Tibial nerve (tissue), 4 donors: ENCODE data around the gene MAST2. TPM values are rescaled to one million over a fixed set of nuclear protein-coding genes. Genes with fewer than 3 reads are reported as not detected.

Experiments
- DNase-seq, 2 donors: peaks; one replicate each; pipeline ENCODE4 v3.0.0-alpha.2; 2019; ENCODE audit warnings: low spot score in 2 of 2
- H3K27ac ChIP-seq, 4 donors: fragments of 200-600 bp; sonication (generic) in 3 of 4; one replicate each; pipeline ENCODE4 v1.5.1; 2017 to 2019; ENCODE audit warnings: mild to moderate bottlenecking in 1 of 4
- H3K27me3 ChIP-seq, 2 donors: fragments of 200-600 bp; sonication (generic) in 1 of 2; one replicate each; pipeline versions ENCODE4 v1.5.1 to v1.6.0; 2017 to 2019
- H3K36me3 ChIP-seq, 3 donors: fragments of 200-600 bp; sonication (generic); one replicate each; pipeline ENCODE4 v1.5.1; 2018 to 2019
- H3K4me1 ChIP-seq, 4 donors: fragments of 200-600 bp; sonication (generic) in 3 of 4; one replicate each; pipeline ENCODE4 v1.5.1; 2017 to 2019
- H3K4me3 ChIP-seq, 4 donors: fragments of 200-600 bp; sonication (generic) in 3 of 4; one replicate each; pipeline ENCODE4 v1.5.1; 2017 to 2019; ENCODE audit warnings: mild to moderate bottlenecking in 1 of 4, moderate library complexity in 1 of 4
- H3K9me3 ChIP-seq, 4 donors: fragments of 200-600 bp; sonication (generic) in 3 of 4; one replicate each; pipeline ENCODE4 v1.5.1; 2017 to 2019
- EP300 ChIP-seq, 2 donors: sonication (generic); formaldehyde crosslinking; IDR thresholded peaks; one replicate each; pipeline ENCODE4 v1.6.1; 2017; ENCODE audit warnings: antibody characterized with exemption in 2 of 2, mild to moderate bottlenecking in 1 of 2
- POLR2A ChIP-seq, 2 donors: fragments of 450-650 bp; IDR thresholded peaks; one replicate each; pipeline ENCODE4 v1.6.1; 2017; ENCODE audit warnings: antibody characterized with exemption in 2 of 2, mild to moderate bottlenecking in 2 of 2, moderate library complexity in 2 of 2
- WGBS, 2 donors: methylation state at CpG; one replicate each; pipeline ENCODE4 v1.1.5; 2018; 5-methylcytosine and 5-hydroxymethylcytosine counted together
- total RNA-seq, 4 donors: library from RNA; depleted of rRNA; stranded (reverse); fragments of >200 nt; gene quantifications; one replicate each; pipeline ENCODE4 v1.1.0, GENCODE V29; 2016
- TF ChIP-seq, protein P1 (sequence below), 5 experiments: fragments of 200-600 bp in 3 of 5; fragments of 450-650 bp in 2 of 5; sonication (generic) in 3 of 5; IDR thresholded peaks; one replicate each; pipeline ENCODE4 v1.5.1; 2016 to 2019; ENCODE audit warnings: antibody characterized with exemption in 5 of 5, mild to moderate bottlenecking in 3 of 5, moderate library complexity in 2 of 5

MAST2 gene
- total RNA-seq, 4 donors from 2014 or later = 38.0 to 122 (median 57.1) TPM

DNA sequence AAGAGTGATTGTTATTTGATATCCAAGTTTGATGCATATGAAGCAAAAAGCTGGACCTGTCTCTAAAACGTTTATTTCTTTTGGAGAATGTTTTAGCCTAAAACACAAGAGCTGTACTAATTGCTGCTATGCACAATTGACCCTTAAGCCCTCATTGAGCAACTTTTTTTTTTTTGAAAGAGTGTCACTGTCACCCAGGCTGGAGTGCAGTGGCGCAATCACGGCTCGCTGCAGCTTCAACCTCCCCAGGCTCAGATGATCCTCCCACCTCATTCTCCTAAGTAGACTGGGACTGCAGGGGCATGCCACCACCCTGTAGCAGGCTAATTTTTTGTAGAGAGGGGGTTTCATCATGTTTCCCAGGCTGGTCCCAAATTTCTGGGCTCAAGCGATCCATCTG lies 199.9 kb downstream of the MAST2 start:
- Histone ChIP-seq H3K36me3 (peaks cover 0 to 45% (median 0%) of the 10 kb centered on the region in 3 donors), H3K27ac (no peak overlapping the region), H3K4me1 (no peaks in the 10 kb centered on the region), H3K9me3 (no peaks in the 10 kb centered on the region), H3K27me3 (no peaks in the 10 kb centered on the region), H3K4me3 (no peak overlapping the region)
- TF ChIP-seq, protein P1, sequence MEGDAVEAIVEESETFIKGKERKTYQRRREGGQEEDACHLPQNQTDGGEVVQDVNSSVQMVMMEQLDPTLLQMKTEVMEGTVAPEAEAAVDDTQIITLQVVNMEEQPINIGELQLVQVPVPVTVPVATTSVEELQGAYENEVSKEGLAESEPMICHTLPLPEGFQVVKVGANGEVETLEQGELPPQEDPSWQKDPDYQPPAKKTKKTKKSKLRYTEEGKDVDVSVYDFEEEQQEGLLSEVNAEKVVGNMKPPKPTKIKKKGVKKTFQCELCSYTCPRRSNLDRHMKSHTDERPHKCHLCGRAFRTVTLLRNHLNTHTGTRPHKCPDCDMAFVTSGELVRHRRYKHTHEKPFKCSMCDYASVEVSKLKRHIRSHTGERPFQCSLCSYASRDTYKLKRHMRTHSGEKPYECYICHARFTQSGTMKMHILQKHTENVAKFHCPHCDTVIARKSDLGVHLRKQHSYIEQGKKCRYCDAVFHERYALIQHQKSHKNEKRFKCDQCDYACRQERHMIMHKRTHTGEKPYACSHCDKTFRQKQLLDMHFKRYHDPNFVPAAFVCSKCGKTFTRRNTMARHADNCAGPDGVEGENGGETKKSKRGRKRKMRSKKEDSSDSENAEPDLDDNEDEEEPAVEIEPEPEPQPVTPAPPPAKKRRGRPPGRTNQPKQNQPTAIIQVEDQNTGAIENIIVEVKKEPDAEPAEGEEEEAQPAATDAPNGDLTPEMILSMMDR (IDR thresholded peaks at IDR 0.05) = no peak
- WGBS, 2 donors = 77 to 78% methylated on average over 5 of the region's 5 CpGs
- DNase-seq = no peak

DNA sequence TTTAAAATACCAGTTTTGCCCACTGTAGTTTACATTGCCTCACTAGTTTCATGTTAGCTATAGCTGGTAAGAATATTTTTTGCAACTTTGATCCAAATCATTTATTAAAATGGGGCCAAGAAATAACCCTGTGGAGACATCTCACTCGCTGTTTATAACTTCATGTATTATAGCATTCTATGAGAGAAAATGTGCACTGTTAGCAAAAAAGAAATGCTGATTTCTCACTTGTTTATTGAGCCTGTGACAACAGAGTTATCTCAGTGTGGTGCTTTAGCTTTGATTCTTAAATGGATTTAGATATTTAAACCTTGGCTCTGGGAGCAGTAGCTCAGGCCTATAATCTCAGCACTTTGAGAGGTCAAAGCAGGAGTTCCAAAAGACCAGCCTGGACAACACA lies 201.1 kb downstream of the MAST2 start:
- H3K4me3 ChIP-seq = no peak overlapping the region
- H3K36me3 ChIP-seq = peaks cover 0 to 57% (median 0%) of the 10 kb centered on the region in 3 donors
- TF ChIP-seq, protein P1 (IDR thresholded peaks at IDR 0.05) = no peak
- TF ChIP-seq POLR2A (IDR thresholded peaks at IDR 0.05) = no peak
- TF ChIP-seq EP300 (IDR thresholded peaks at IDR 0.05) = no peak
- WGBS, 2 donors = 82 to 91% methylated on average over 1 of the region's 1 CpG
- H3K4me1 ChIP-seq = no peaks in the 10 kb centered on the region
- no peak overlapping the region for H3K27ac ChIP-seq
- H3K27me3 ChIP-seq = no peaks in the 10 kb centered on the region
- H3K9me3 ChIP-seq = no peaks in the 10 kb centered on the region
- no peak for DNase-seq

DNA sequence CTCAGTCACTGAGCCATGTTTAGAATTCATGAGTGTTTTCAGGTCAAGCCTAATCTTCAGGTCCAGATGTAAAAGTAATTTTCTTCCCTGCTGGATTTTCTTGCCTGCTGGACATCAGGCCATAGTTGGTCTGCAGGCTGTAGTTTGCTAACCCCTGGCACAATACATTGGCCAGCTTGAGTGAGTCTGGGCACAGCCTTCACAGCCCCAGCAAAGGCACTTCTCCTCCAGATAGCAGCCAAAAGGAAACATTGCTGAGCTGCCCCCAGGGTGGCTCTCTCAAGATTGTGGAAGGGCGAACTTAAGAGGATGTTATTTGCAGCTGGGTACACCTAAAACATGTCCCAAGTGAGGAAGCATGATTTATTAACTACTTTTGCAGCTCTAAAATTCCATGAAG lies 202.2 kb downstream of the MAST2 start:
- no peak for DNase-seq
- no peaks in the 10 kb centered on the region for H3K9me3 ChIP-seq
- H3K27me3 ChIP-seq = no peaks in the 10 kb centered on the region
- 93 to 100% methylated on average over 1 of the region's 1 CpG for WGBS, 2 donors
- no peak overlapping the region for H3K27ac ChIP-seq
- H3K4me1 ChIP-seq = no peaks in the 10 kb centered on the region
- no peak overlapping the region for H3K4me3 ChIP-seq
- no peak for TF ChIP-seq POLR2A (IDR thresholded peaks at IDR 0.05)
- TF ChIP-seq, protein P1 (IDR thresholded peaks at IDR 0.05) = no peak
- no peak for TF ChIP-seq EP300 (IDR thresholded peaks at IDR 0.05)
- H3K36me3 ChIP-seq = peaks cover 0 to 68% (median 0%) of the 10 kb centered on the region in 3 donors

DNA sequence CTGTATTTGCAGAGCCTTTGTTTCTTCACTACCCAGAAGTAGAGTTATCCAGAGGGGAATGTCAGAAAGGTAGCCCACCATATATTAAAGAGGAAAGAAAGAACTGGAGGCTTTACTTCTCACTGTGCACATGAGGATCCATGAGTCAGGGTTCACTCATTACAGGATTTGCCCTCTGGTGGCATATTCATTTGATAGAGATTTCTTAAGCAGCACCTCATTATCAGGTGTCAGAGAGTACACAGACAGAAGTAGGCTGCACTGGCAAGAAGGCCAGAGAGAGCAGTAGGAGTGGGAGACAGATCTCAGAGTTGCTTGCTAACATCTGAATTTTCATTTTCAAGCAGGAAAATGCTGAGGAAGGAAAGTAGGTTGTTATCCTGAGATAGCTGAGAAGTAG lies 205.2 kb downstream of the MAST2 start:
- H3K36me3 ChIP-seq = peaks cover 0 to 90% (median 0%) of the 10 kb centered on the region in 3 donors

DNA sequence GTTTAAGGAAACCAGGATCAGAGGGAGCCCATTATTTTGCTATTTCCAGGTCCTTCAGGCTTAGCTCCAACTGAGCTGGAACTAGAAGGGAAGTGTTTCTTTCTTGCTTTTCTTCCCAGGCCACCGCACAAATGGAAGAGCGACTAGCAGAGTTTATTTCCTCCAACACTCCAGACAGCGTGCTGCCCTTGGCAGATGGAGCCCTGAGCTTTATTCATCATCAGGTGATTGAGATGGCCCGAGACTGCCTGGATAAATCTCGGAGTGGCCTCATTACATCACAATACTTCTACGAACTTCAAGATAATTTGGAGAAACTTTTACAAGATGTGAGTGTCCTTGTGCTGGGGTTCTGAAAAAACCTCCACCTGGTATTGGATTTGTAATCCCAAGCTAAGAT lies 207.2 kb downstream of the MAST2 start:
- H3K27ac ChIP-seq = no peak overlapping the region
- H3K9me3 ChIP-seq = no peaks in the 10 kb centered on the region
- no peak for DNase-seq
- no peak for TF ChIP-seq EP300 (IDR thresholded peaks at IDR 0.05)
- TF ChIP-seq POLR2A (IDR thresholded peaks at IDR 0.05) = no peak
- TF ChIP-seq, protein P1 (IDR thresholded peaks at IDR 0.05) = no peak
- no peak overlapping the region for H3K4me3 ChIP-seq
- no peaks in the 10 kb centered on the region for H3K4me1 ChIP-seq
- peaks cover 0 to 81% (median 0%) of the 10 kb centered on the region in 3 donors for H3K36me3 ChIP-seq
- 95 to 99% methylated on average over 6 of the region's 6 CpGs for WGBS, 2 donors
- H3K27me3 ChIP-seq = no peaks in the 10 kb centered on the region

More for the DNA sequence above, 205.2 kb downstream of the MAST2 start:
- no peaks in the 10 kb centered on the region for H3K4me1 ChIP-seq
- H3K4me3 ChIP-seq = no peak overlapping the region
- no peaks in the 10 kb centered on the region for H3K9me3 ChIP-seq
- H3K27ac ChIP-seq = no peak overlapping the region
- DNase-seq = no peak
- TF ChIP-seq EP300 (IDR thresholded peaks at IDR 0.05) (no peak), POLR2A (IDR thresholded peaks at IDR 0.05) (no peak)
- TF ChIP-seq, protein P1 (IDR thresholded peaks at IDR 0.05) = no peak
- no peaks in the 10 kb centered on the region for H3K27me3 ChIP-seq
